GM12801 (cell line): ENCODE measurements around the gene NUP210.

Experiments
- CTCF ChIP-seq: IDR thresholded peaks from one replicate; pipeline ENCODE4 v1.5.1; 2011; ENCODE audit warnings: control low read depth; ENCODE audit not compliant: insufficient read length; ENCODE audit errors: extremely low read depth

Gene NUP210

DNA sequence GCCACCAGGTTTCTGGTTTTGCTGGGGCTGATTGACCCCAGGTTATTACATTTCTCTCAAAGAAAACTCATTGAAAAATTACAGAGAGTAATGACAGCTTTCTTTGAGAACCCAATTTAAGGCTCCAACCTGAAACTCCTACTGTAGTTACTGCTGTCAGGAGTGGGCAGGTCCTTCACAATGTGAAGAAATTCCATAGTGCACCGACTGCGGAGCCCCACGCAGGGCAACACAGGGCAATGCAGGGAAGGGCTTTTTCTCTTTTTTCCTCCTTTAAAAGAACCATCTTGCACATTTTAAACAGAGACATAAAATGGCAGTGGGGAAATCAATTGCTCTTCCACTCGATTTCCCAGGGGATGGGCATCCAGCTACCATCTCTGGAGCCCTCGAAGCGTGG, 74.3 kb downstream of the NUP210 start:
- TF ChIP-seq CTCF = no peak

GRCh38 chr3:13345284-13345683, 74.8 kb downstream of the NUP210 start:
- no peak for TF ChIP-seq CTCF

DNA sequence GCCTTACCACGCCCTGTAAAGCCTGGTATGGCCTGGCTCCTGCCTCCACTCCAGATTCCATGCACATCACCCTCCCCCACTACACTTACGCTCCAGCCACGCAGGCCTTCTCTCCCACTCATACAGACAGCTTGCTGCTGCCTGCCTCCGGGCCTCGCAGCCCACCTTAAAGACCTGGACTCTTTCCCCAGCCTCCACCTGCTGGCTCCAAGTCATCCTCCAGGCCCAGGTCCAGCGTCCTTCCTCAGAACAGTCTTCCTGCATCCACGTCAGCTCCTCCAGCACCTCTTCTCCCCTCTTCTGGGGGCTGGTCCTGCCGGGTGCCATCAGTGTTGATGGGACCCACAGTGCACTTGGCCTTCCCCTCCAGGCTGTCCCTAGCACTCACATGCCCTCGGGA, 75.5 kb downstream of the NUP210 start:
- TF ChIP-seq CTCF = no peak

GRCh38 chr3:13343601-13344000, 76.5 kb downstream of the NUP210 start:
- no peak for TF ChIP-seq CTCF

DNA sequence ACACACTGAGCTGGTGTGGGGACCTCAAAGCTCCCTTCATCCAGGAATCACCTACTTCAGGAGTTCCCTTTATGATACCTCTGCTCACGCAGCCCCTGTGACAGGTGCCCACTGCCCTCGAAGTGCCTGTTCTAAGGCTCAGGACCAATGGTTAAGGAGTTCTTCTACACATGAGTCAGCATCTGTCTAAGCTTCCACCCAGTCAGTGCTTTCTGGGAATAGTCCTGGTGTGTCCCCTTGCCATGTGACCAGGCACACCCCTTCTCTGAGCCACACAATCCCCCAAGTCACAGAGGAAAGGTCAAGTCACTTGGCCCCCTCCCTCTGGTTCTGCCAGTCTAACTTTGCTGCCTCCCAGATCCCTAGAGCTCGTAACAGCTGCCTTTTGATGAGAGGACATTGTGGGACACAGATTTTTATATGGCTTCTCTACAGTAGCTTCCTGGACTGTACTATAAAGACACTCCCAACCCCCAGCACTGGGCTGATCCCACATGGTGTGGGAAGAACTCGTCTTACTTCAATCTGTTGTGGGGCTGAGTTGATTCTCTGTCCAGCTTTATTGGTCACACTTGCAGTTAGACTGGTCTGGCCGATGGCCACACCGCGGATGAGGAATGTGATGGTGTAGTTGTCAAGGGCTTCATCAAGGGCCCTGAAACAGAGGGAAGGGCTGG, 78.8 kb downstream of the NUP210 start:
- no peak for TF ChIP-seq CTCF

- TF ChIP-seq CTCF = no peak
These were observed 80.3 kb downstream of the NUP210 start for GRCh38 chr3:13339833-13340232.

DNA sequence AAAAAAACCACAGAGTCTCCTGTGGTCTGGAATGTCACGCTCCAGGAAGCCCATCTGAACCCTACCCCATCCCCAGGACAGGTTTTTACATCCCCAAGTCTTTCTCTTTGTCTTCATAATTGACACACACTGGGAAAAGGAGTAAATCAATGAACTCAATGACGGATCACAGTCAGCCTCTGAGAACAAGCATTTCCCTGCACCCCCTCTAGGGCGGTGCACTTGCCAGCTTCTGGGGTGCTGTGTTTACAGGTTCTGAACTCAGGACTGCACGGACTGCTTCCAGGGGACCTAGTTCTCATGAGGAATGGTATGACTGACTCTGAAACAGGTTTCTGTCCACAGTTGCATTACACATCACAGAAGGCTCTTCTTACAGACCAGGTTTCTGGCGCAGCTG, 81.1 kb downstream of the NUP210 start:
- no peak for TF ChIP-seq CTCF
